Measurements from ENCODE around the gene POU5F1. TPM values are rescaled to one million over a fixed set of nuclear protein-coding genes. Genes with fewer than 3 reads are reported as not detected.
"Not testable (repeated sequence)": the region's sequence is repeated elsewhere in the genome, so short reads cannot be mapped to it uniquely, and the experiment has no call there.

The POU5F1 gene
- total and polyA plus RNA-seq, 12 donors, result 0.17 to 2.8 (median 1.2) TPM; not detected in 8

DNA sequence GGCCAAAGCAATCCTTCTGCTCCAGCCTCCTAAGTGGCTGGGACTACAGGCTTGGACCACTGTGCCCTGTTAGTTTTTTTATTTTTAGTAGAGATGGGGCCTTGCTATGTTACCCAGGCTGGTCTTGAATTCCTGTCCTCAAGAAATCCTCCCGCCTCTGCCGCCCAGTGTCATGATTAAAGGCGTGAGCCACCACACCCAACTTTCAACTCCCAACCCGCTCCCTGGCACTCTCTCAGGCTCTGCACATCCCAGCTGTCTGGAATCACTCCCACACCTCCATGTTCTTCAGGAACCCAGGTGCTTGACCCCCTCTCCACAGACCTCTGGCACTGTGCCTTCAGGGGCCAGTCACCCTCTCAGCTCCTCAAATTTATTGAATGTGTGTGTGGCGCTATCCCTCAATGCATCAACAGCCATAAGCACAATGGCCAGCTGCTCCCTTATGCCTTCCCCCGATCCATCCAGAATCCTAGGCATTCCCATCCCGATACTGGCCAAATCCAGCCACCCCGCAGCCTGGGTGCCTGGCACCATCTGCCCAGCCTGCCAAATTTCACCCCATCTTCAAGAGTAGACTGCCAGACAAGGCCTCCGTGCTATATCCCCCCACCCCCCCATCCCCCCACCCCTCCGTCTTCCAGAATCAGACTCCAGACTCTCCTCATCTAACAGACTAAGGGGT, 647 bp upstream of the POU5F1 start:
- no peak for DNase-seq
- Histone ChIP-seq H3K4me3 (no peak overlapping the region), H3K27me3 (no peaks in the 10 kb centered on the region), H3K4me1 (replicated peaks in 1 of 2) (no peaks in the 10 kb centered on the region), H3K27ac (no peak overlapping the region), H3K9me3 (replicated peaks in 1 of 3) (no peaks in the 10 kb centered on the region), H3K36me3 (replicated peaks in 1 of 2) (no peaks in the 10 kb centered on the region)
- WGBS, 4 donors, result 88 to 92% (median 91%) methylated on average over 9 to 10 of the region's 10 CpGs
- no peak for TF ChIP-seq POLR2A (IDR thresholded peaks at IDR 0.05)
- TF ChIP-seq, protein P1, sequence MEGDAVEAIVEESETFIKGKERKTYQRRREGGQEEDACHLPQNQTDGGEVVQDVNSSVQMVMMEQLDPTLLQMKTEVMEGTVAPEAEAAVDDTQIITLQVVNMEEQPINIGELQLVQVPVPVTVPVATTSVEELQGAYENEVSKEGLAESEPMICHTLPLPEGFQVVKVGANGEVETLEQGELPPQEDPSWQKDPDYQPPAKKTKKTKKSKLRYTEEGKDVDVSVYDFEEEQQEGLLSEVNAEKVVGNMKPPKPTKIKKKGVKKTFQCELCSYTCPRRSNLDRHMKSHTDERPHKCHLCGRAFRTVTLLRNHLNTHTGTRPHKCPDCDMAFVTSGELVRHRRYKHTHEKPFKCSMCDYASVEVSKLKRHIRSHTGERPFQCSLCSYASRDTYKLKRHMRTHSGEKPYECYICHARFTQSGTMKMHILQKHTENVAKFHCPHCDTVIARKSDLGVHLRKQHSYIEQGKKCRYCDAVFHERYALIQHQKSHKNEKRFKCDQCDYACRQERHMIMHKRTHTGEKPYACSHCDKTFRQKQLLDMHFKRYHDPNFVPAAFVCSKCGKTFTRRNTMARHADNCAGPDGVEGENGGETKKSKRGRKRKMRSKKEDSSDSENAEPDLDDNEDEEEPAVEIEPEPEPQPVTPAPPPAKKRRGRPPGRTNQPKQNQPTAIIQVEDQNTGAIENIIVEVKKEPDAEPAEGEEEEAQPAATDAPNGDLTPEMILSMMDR (IDR thresholded peaks at IDR 0.05), result no peak
- intact Hi-C loops (cut with DNase I), result loop anchor here in 1 of 2 donors (10.0 kb wide), 1 partner anchor 1034 kb away; no protein-coding TSS in a partner anchor

DNA sequence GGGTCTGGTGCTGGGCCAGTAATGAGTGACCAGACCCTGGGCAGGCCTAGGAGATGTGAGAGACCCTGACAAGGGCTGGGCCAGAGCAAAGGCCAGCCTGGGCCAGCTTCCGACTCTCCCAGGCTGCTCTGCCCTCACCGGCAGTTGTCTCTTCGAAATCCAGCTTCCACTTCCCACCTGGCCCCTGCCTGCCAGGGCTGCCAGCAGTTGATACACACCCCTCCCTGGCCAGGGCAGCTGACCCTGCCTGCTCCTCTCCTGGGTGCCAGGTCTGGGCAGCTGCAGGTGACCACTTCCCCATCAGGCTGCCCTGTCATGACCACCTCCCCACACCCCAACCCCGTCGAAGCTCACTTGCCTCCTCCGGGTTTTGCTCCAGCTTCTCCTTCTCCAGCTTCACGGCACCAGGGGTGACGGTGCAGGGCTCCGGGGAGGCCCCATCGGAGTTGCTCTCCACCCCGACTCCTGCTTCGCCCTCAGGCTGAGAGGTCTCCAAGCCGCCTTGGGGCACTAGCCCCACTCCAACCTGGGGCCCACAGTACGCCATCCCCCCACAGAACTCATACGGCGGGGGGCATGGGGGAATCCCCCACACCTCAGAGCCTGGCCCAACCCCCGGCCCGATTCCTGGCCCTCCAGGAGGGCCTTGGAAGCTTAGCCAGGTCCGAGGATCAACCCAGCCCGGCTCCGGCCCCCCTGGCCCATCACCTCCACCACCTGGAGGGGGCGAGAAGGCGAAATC, 453 bp downstream of the POU5F1 start:
- not testable (repeated sequence) for H3K9me3 ChIP-seq (replicated peaks in 1 of 3); H3K27ac ChIP-seq; H3K4me3 ChIP-seq; DNase-seq; H3K4me1 ChIP-seq (replicated peaks in 1 of 2); H3K27me3 ChIP-seq; H3K36me3 ChIP-seq (replicated peaks in 1 of 2)
- 67 to 100% (median 76%) methylated on average over 1 to 23 of the region's 23 CpGs for WGBS, 4 donors
- intact Hi-C loops (cut with DNase I), result loop anchor here in 1 of 2 donors (10.0 kb wide), 1 partner anchor 1035 kb away; no protein-coding TSS in a partner anchor

DNA sequence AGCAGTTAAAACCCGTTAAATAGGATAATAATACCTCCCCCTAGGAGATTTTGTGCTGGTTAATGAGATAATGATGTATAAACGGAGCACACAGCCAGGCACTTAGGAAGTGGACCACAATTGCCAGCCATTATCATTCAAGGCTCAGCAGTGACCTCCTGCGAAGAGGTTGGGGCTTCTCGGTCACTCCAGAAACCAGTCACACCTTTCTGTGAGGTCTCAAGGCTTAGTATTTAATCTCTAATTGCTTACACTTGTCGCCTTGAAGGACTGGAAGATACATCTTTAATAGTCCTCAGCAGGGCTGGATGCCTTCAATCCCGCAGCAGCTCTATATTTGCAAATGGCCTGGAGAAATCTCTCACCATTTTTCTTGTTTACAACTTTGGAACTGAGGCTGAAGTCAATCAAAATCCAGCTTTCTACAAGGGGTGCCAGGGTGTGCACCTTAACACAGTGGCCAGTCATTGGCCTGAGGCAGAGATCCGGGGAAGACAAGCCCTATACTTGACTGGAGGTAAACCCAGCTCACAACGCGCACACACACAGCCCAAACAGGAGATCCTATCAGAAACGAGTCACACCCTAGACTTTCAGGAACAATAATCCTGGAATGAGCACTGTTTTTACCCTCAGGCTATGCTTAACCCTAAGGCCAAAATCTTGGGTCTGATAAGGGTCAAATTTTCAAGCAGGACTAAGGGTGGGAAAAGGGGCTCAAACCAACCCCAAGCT, 1.2 kb downstream of the POU5F1 start:
- no peak for DNase-seq

DNA sequence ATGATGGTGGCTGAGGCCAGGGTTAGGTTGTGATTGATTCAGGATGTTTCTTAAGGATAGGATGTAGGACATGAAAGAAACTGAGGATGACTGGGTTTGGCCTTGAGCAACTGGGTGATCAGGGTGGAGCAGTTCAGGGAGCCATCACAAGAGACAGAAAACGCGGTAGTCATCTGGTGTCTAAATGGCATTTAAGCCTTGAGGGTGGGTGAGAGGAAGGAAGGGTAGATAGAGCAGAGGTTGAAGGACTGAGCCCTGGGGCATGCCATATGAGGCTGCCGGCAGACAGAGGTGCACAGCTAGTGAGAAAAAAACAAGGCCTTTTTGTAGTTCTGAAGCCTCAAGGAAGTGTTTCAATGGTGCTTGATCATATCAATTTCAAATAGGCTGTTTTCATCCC, 1.9 kb downstream of the POU5F1 start:
- Histone ChIP-seq H3K9me3 (replicated peaks in 1 of 3) (no peaks in the 10 kb centered on the region), H3K27ac (no peak overlapping the region), H3K4me1 (replicated peaks in 1 of 2) (no peaks in the 10 kb centered on the region), H3K4me3 (no peak overlapping the region), H3K36me3 (replicated peaks in 1 of 2) (no peaks in the 10 kb centered on the region), H3K27me3 (no peaks in the 10 kb centered on the region)
- WGBS, 4 donors, result 60 to 83% (median 75%) methylated on average over 3 of the region's 3 CpGs
- TF ChIP-seq, protein P1 (IDR thresholded peaks at IDR 0.05), result no peak
- no peak for TF ChIP-seq POLR2A (IDR thresholded peaks at IDR 0.05)
- intact Hi-C loops (cut with DNase I), result no loop called here
- DNase-seq, result no peak

More for the DNA sequence above, 1.2 kb downstream of the POU5F1 start:
- H3K4me3 ChIP-seq, result no peak overlapping the region
- TF ChIP-seq POLR2A (IDR thresholded peaks at IDR 0.05), result no peak
- TF ChIP-seq, protein P1 (IDR thresholded peaks at IDR 0.05), result no peak
- H3K27me3 ChIP-seq, result no peaks in the 10 kb centered on the region
- H3K9me3 ChIP-seq (replicated peaks in 1 of 3), result no peaks in the 10 kb centered on the region
- WGBS, 4 donors, result 85 to 90% (median 87%) methylated on average over 10 of the region's 10 CpGs
- no peaks in the 10 kb centered on the region for H3K36me3 ChIP-seq (replicated peaks in 1 of 2)
- no peaks in the 10 kb centered on the region for H3K4me1 ChIP-seq (replicated peaks in 1 of 2)
- no peak overlapping the region for H3K27ac ChIP-seq
- intact Hi-C loops (cut with DNase I), result no loop called here

All from adrenal gland (tissue), 12 donors.